ENCODE results near the gene HOPX.
"Not testable (repeated sequence)": the region's sequence is repeated elsewhere in the genome, so short reads cannot be mapped to it uniquely, and the experiment has no call there.

The HOPX gene

GRCh38 chr4:56701644-56702043 lies 20.5 kb upstream of the HOPX start:
- in situ Hi-C loops (cut with HindIII; ENCODE audit: low sequenced_read_pairs), result no loop called here
- no peak overlapping the region for H3K4me3 ChIP-seq (ENCODE audit: low read depth, low read length)
- no peak for TF ChIP-seq CTCF (IDR thresholded peaks at IDR 0.05; ENCODE audit: low read depth, low read length)
- no peak for DNase-seq (ENCODE audit: low read depth, low spot score)

GRCh38 chr4:56701161-56701480 lies 20.0 kb upstream of the HOPX start:
- in situ Hi-C loops (cut with HindIII; ENCODE audit: low sequenced_read_pairs), result no loop called here

GRCh38 chr4:56699537-56700105 lies 18.5 kb upstream of the HOPX start:
- no peak for TF ChIP-seq CTCF (IDR thresholded peaks at IDR 0.05; ENCODE audit: low read depth, low read length)
- DNase-seq (ENCODE audit: low read depth, low spot score), result no peak

More at GRCh38 chr4:56701161-56701480, 20.0 kb upstream of the HOPX start:
- no peak for DNase-seq (ENCODE audit: low read depth, low spot score)
- TF ChIP-seq CTCF (IDR thresholded peaks at IDR 0.05; ENCODE audit: low read depth, low read length), result no peak
- H3K4me3 ChIP-seq (ENCODE audit: low read depth, low read length), result no peak overlapping the region

GRCh38 chr4:56698329-56698728 lies 17.2 kb upstream of the HOPX start:
- TF ChIP-seq CTCF (IDR thresholded peaks at IDR 0.05; ENCODE audit: low read depth, low read length), result no peak

More at GRCh38 chr4:56699537-56700105, 18.5 kb upstream of the HOPX start:
- no peak overlapping the region for H3K4me3 ChIP-seq (ENCODE audit: low read depth, low read length)
- in situ Hi-C loops (cut with HindIII; ENCODE audit: low sequenced_read_pairs), result no loop called here

GRCh38 chr4:56696056-56696455 lies 15.0 kb upstream of the HOPX start:
- in situ Hi-C loops (cut with HindIII; ENCODE audit: low sequenced_read_pairs), result no loop called here
- TF ChIP-seq CTCF (IDR thresholded peaks at IDR 0.05; ENCODE audit: low read depth, low read length), result no peak
- no peak overlapping the region for H3K4me3 ChIP-seq (ENCODE audit: low read depth, low read length)
- no peak for DNase-seq (ENCODE audit: low read depth, low spot score)

More at GRCh38 chr4:56698329-56698728, 17.2 kb upstream of the HOPX start:
- in situ Hi-C loops (cut with HindIII; ENCODE audit: low sequenced_read_pairs), result no loop called here
- DNase-seq (ENCODE audit: low read depth, low spot score), result peak; percentile 58
- H3K4me3 ChIP-seq (ENCODE audit: low read depth, low read length), result no peak overlapping the region

GRCh38 chr4:56693476-56693875 lies 12.4 kb upstream of the HOPX start:
- H3K4me3 ChIP-seq (ENCODE audit: low read depth, low read length); DNase-seq (ENCODE audit: low read depth, low spot score); in situ Hi-C loops (cut with HindIII; ENCODE audit: low sequenced_read_pairs): not testable (repeated sequence)

GRCh38 chr4:56692576-56692975 lies 11.5 kb upstream of the HOPX start:
- in situ Hi-C loops (cut with HindIII; ENCODE audit: low sequenced_read_pairs), result no loop called here
- TF ChIP-seq CTCF (IDR thresholded peaks at IDR 0.05; ENCODE audit: low read depth, low read length), result no peak
- no peak for DNase-seq (ENCODE audit: low read depth, low spot score)
- no peak overlapping the region for H3K4me3 ChIP-seq (ENCODE audit: low read depth, low read length)
